ENCODE data around the gene C17orf75.

DNA sequence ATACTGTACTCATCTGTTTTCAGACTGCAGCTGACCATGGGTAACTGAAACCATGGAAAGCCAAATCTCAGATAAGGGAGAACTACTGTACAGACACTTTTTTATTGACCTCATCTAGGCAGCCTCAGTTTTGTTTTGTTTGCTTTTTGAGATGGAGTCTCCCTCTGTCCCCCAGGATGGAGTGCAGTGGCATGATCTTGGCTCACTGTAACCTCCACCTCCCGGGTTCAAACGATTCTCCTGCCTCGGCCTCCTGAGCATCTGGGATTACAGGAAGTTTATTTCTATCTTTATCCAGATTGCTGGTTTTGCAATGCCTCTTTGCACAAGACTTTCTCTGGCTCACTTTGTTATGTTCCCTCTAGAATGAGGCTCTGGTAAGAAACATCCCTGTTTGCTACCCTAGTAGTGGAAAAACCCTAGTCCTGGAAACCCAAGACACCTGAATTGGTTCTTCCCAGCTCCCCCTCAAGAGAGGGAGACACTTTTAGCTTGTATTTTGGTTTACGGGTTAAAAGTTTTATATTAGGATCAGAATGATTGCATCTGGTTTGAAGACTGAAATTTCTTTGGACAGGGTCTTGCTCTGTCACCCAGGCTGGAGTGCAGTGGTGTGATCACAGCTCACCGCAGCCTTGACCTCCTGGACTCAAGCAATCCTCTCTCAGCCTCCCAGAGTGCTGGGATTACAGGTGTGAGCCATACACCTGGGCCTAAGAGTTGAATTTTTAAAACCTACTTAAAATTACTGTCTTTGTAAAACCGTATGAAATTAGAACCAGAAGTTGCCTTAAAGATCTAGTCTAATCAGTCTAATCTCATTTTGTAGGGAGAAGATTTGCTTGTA lies 46.9 kb upstream of the C17orf75 start:
- TF ChIP-seq CTCF (IDR thresholded peaks at IDR 0.05; ENCODE audit: low read length) (no peak), EZH2 (IDR thresholded peaks at IDR 0.05; ENCODE audit: borderline replicate concordance, low read length) (no peak)
